GM19468 (cell line): ENCODE measurements around the gene LAMA2.

ENCODE experiments used
- ATAC-seq: cut with Tn5 transposase; IDR thresholded peaks from one replicate; pipeline ENCODE4 v1.9.1; 2021; ENCODE audit warnings: mild to moderate bottlenecking, moderate library complexity, moderate number of reproducible peaks; ENCODE audit not compliant: unreplicated experiment; ENCODE audit errors: extremely low read depth

LAMA2 gene

DNA sequence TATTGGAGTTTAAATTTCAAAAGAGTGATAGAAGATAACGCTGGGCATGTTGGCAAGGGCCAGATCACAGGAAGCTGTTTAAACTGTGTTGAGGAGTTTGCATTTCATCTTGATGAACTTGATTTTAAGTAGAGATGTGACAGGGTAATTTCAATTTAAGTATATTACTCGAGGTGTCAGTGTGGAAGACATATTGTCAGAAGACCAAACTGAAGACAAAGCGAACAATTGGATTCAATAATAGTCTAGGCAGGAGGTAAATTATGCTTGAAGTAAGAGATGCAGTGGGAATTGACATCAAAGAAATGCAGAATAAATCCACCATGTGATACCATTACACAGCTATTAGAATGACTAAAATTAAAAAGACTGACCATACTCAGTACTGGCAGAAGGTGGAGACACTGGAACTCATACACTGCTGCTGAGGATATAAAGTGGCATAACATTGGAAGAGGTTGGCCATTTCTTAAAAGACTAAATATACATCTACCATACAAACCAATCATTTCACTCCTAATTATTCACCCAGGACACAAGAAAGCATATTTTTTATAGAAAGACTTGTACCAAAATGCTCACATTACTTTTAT, 586.2 kb downstream of the LAMA2 start:
- no peak for ATAC-seq

DNA sequence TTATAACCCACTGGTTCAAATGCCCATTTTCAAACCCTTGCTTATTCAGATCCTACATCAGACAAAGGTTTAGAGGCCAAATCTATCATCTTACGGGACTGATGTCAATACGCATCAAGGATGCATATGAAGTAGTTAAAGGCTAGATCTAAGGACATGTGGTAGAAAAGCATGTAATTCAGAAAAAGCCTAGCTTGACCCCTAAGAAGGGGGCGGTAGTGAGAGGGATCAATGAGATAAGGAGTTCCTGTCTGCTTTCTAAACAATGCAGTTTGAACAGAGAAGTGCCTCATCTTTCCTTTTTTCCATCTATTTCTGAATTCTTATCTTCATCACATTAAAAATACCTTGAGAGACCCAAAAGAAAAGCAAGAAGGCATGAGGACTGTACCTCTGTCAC, 589.3 kb downstream of the LAMA2 start:
- ATAC-seq = no peak

DNA sequence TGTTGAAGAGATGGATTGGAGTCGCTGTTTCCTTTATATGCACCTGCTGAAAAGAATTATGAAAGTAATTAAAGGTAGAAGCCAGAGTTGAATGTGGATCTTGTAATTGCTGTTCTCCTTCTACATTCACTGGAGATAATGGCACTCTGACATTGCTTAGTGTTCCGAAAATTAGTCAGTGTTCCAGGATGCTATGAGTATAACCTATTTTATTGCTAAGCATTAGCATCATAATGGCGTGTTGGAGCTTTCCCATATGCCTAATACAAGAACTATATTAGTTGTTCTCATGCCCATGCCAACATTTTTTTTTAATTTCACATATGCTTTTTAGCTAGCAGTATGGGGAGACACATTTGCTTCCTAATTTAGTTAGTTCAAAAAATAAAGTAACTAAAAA, 590.6 kb downstream of the LAMA2 start:
- no peak for ATAC-seq

DNA sequence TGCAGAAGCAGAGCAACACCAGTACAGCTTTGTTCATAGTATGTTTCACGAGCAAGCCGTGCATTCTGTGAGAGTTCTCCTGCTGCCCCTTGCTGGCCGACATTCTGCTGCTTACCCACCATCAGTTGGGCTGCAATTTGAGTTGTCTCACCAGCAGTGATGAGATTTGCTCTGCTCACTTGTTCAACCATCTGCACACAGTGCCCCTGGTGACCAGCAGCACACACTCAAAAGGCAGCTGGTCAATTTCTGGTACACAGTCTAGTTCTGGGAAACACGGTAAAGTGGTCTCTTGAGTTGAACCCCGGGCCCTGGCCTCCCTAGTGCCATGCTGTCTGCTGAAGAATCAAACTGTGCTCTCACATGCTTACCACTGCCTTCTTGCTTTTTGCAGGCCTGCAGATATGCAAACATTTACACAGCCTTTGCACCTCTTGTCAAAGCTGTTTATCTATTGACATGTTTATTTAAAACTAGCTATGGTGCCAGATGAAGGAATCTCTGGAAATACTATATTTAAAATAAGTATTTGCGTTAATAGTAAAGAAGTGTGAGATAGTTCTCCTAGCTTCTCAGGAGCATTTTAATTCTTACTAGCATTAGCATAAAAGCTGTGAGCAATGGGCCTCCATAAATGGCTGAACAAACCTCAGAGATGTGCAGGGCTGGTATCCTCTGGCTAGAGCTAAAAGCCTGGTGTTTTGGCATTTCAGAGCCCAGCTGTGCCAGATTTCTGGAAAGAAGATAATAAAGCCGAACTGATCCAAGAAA, 592.7 kb downstream of the LAMA2 start:
- no peak for ATAC-seq

DNA sequence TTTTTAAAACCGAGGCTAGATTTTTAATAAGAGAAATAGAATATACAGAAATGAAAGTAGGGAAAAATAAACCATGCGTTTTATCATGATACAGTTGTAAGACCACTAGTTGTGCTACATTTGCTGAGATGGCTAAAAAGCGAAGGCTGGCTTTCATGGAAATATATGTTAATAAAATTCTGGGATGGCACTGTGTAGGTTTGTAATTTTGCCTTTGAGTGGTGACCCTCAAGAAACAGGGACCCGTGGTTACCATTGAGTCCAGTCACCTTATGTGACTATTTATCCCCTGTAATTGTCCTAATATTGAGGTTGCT, 593.3 kb downstream of the LAMA2 start:
- ATAC-seq = no peak

DNA sequence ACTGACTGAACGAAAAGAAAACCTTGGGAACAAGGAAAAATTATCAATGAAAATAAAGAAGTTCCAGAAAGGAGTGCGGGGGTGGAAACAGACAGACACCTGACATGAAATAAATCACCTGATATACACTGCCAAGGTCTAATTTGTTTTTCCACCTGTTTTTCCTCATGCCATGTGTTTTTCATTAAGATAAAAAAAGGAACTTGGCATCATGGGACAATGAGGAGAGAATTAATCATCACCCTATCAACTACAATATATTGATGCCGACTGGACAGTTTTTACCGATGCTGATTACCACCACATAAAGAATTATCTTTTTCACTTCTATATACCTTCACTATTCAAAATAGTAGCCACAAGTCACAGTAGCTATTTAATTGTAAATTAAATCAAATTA, 593.9 kb downstream of the LAMA2 start:
- ATAC-seq = no peak

DNA sequence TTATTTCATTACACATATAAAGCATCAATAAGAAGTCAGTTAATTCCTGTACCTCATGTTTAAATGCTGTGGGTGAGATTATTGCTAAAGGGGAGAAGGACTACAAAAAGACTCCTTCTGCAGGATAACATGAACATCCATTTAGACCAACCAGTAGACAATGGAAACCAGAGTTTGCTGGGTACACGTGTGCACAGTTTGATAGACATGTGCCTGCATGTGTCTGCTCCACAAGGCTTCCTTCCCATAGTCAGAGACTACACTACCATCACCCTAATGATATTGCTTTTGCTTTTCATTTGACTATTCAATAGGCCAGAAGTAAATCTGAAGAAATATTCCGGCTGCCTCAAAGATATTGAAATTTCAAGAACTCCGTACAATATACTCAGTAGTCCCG, 595.4 kb downstream of the LAMA2 start:
- ATAC-seq = no peak

DNA sequence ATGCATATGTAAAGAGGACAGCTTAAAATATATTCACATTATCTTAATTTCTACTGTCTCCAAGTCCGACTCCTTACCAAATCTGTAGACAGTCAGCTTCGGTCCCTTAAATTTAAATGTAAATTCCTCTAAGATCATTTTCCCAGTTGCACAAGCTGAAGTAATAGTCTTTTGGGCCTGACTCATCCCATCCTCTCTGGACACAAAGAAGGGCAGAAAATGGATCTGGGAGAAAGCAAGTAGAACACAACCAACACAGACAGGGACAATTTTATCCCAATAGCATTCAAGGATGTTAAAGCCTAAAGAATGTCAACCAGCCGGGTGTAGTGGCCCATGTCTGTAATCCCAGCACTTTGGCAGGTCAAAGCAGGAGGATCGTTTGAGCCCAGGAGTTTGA, 598.8 kb downstream of the LAMA2 start:
- ATAC-seq = no peak

DNA sequence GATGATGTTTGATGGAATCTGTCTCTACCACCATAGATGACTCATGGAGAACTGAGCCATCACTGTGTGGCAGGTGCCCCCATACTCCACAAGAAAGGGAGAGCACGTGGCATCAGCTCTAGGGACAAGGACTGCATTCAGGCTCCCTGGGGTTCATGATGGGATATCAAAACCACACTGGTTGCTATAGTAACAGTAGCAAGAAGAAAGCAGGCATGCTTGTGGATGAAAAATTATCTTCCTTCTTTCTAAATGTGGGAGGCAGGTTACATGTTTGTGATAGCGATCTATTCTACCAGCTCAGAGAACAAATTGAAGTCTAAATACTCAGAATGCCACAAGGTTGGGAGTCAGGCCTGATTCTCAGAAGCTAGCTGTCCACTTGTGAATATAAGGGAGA, 602.8 kb downstream of the LAMA2 start:
- ATAC-seq = no peak

DNA sequence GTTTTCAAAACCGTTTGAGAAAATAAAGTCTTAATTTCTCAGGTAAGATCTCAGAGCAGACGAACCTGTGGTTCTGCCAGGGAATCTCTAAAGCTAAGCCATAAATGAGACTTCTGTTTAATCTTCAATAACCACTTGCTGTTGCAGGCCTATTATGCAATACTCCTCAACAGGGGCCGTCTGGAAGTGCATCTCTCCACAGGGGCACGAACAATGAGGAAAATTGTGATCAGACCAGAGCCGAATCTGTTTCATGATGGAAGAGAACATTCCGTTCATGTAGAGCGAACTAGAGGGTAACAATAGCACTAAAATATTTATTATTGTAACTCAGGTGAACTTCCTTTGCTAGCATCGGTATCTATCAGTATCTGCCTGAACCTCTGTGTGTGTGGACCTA, 603.4 kb downstream of the LAMA2 start:
- no peak for ATAC-seq

DNA sequence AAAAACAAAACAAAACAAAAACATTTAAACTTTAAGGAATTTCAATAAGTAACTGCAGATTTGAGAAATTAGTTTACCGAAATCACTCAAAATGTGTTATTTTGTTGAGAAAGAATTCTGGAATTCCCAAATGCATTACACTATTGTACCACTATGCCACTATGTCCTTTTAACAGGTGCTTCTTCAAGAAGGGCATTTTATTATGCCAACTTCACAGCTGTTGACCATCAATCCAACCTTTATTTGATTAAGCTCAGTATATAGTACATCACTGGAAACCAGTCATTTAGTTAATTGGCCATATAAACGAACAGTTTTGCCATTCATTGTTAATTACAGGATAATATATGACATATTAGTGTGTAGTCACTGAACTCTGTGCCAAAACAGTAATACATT, 605.4 kb downstream of the LAMA2 start:
- no peak for ATAC-seq

DNA sequence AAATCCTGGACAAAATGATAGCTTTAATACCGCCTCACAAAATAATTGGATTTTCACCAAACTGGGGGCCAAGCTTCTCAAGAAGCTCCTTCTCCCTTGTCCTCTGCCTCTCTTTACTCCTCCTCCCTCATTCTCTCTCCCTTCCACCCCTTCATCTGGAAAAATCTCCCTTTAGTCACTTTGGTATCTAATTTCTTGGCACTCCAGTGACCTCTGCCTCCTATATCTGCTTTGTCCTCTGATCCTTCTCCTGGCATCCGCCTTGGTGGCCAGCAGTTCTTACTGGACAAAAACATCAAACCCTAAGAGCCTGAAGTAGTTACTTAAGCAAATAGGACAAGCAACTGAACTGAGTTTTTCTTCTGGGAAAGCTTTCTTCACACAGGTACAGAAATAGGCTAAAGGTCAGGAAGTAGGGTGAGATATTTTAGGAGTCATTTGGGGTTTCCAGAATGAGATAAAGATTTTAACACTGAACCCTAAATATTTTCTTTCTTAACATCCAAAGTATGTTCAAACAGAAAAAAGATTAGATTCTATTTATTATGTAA, 606.4 kb downstream of the LAMA2 start:
- no peak for ATAC-seq

DNA sequence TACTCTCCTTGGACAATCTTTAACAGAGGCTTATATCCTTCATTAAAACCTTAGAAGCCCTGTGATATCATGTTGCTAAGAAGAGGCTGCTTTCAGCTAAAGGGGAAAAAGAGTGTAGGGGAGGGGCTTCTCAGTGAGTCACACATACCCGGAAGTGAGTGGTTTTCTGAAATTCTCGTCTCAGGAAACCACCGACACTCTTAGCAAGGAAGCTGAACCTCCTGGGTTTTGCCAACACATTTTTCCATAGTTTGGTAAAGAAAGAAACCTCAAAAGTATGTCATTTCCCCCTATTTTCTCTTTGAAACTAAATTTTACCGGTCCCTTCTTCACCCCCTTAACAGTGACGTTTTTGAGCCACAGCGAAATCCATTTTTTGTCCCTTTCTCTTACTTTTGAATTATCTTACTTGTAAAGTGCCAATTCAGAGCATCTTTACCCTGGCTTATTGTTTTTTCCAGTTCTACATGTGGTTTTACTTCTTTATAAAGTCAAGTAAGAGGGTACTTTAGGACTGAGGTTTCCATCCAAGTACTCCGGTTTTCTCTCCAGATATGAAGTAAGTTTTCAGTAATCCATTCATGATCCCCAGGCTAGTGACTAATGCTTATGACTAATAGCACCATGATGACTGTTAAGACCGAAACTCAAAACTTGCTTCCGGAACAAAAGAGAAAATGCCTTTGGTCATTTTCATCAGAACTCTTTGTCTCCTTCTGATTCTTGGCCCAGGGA, 607.8 kb downstream of the LAMA2 start:
- ATAC-seq = peak; percentile 73

DNA sequence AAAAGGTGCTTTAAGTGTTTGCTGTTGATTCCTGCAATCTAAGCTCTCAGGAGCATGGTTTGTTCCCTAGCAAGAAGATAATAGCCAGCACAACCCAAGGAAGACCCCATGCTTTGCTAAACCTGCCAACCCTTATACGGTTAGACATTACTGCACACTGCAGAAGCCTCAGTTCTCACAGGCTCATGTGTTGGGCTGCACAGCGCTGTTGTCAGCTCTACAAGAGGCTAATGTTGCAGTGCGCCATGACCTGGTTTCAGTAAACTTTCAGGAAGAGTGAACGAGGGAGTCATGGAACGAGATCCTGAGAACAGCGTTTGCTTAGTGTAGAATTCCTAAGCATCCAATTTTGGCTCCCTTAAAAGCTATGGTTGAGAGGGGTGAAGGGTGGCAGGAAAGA, 608.5 kb downstream of the LAMA2 start:
- ATAC-seq = no peak

DNA sequence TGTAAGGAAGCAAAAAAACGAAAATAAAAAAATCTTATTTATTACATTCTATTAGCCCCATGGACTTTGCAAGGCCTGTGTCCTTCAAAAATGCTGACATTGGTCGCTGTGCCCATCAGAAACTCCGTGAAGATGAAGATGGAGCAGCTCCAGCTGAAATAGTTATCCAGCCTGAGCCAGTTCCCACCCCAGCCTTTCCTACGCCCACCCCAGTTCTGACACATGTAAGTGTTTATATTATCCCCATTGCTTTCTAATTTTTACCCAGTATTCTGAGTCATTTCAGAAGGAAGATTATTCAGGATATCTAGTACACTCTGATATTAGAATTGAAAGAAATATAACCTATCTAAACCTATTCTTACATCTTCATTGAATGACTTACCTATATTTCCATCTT, 609.3 kb downstream of the LAMA2 start:
- ATAC-seq = no peak

DNA sequence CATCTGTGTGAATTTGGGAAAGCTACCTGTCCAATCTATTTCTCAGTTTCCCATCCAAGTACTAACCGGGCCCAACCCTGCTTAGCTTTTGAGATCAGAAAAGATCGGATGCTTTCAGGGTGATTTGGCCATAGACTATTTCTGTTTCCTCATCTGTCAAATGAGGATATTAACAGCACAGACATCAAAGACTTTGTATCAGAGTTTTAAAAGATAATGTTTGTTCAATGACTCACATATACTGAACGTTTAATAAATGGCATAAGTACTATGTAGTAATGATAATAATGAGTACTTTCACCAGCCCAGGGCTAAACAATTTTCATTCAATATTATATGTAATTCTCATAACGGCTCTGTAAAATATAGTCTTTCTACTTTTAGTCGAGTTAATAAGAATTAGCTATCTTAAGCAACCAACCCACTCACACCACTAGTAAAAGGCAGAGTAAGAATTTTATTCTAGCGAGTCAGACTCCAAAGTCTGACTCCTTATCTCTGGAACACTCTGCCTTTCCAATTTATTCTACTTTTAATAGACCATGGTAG, 610.5 kb downstream of the LAMA2 start:
- no peak for ATAC-seq

DNA sequence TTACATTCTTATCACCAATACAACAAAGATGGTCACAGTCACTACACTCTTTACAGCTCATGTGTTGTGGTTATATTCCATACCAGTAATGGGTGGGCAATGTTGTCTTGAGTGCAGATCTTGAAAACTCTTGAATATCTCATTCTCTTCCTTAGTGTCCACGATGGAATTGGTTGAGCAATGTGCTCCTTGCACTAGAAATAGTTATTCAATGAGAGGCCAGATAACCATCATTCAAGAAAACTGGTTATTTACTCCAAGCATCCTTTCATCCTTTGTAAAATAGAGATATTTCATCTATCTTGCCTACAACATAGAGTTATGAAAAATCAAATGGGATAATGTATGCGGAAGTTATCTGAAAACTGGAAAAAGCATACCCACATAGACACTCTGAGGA, 611.2 kb downstream of the LAMA2 start:
- no peak for ATAC-seq

DNA sequence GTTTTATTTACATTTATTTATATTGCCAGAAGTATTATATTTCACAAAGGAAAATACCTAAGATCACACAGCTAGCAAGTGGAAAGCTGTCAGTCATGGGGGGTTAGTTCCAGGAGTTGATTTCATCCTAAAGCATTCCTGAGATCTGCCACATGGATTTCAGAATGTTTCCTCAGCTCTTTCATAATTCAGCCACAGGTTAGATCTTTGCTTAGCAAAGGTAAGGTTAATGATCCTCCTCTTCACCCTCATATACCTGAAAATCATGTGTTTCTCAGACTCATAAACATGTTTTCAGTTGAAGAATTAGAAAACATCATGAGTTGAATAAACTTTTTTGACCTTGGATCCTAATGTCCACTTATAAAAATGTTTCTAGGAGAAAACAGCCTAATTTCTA, 611.6 kb downstream of the LAMA2 start:
- ATAC-seq = no peak

DNA sequence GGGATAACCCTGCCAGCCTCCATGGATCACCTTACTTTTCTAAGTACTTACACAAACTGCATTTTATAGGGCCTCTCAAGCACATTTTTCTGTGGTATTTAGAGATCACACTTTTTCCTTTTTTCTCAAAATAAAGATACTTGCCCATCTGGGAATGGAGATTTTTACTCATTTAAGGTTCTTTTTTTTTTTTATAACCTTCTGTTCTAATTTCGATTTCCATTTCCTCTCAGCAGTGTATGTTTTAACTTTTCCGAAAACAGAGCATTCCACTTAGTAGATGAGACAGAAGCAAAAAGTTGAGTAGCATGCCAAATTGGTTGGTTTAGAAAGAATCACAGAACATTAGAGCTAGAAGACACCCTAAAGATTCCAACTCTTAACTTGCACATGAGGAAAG, 612.7 kb downstream of the LAMA2 start:
- ATAC-seq = no peak

DNA sequence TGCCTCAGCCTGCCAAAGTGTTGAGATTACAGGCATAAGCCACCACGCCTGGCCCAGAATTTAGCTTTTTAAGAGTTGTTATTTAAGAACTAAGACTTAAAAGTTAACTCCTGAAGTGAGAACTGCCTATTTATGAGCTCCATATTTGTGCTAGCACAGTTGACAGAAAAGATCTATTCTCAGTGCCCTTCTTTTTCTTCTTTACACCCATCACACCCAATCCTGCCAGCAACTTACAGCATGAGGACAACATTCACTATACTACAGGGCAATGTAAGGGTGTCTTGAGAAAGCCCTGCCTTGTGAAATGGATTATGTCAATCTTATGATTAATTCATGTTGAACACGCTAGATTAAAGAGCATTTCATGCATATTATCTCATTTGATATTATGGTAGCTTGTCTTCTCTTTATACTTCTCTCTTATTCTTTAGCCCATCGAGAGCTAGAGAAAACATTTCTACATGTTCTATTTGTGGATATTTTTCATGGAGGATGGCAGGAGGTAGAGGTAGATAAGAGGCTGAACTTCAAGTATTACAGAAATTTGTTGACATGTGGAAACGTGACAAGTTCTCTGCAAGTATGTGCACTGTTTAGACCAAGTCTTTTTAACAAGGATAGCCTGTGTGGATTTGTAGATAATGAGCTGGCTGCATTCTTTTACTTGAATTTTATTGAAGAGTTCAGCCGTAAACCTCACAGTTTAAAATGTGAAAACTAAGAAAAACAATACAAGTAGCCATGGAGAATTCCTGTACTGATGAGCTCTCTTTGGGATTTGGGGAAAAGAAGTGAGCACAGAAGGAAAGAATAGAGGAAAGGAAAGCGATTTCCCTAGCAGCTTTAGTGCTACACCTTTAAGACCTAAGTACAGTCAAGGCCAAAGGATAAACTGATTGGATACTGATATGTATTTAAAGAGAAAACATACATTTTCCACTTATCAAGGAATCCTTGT, 614.8 kb downstream of the LAMA2 start:
- no peak for ATAC-seq
